Smooth muscle cell of the brain vasculature (primary cell): ENCODE data around the gene MAGEF1.
"Not testable (repeated sequence)": the region's sequence is repeated elsewhere in the genome, so short reads cannot be mapped to it uniquely, and the experiment has no call there.

ENCODE experiments used
- DNase-seq: peaks from one replicate; pipeline ENCODE4 v3.0.0-alpha.2; 2012; ENCODE audit warnings: low read depth, low spot score

Gene MAGEF1

DNA sequence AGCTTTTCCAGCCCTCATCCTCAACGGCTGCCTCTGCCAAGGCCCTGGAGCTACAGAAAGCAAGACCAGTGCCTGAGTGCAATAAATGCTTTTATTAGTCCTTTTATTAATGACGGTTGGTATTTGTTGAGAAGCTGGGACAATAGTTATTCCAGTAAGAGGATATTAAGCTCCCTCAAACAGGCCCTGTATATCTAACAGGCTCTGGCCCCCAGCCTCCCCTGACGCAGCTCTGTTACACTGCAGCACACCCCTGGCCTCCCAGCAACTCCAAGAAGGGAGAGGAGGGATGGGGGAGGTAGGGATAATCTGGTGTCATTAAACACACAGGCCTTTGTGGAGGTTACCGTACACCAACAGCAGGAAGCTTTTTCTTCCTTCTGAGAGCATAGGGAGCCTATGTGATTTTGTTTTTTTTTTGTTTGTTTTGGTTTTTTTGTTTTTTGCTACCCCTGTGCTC is 30.8 kb upstream of the MAGEF1 start:
- DNase-seq: no peak

GRCh38 chr3:184741798-184742675 is 30.2 kb upstream of the MAGEF1 start:
- DNase-seq: no peak

- no peak for DNase-seq
Observed at GRCh38 chr3:184741259-184741556, 29.3 kb upstream of the MAGEF1 start.

DNA sequence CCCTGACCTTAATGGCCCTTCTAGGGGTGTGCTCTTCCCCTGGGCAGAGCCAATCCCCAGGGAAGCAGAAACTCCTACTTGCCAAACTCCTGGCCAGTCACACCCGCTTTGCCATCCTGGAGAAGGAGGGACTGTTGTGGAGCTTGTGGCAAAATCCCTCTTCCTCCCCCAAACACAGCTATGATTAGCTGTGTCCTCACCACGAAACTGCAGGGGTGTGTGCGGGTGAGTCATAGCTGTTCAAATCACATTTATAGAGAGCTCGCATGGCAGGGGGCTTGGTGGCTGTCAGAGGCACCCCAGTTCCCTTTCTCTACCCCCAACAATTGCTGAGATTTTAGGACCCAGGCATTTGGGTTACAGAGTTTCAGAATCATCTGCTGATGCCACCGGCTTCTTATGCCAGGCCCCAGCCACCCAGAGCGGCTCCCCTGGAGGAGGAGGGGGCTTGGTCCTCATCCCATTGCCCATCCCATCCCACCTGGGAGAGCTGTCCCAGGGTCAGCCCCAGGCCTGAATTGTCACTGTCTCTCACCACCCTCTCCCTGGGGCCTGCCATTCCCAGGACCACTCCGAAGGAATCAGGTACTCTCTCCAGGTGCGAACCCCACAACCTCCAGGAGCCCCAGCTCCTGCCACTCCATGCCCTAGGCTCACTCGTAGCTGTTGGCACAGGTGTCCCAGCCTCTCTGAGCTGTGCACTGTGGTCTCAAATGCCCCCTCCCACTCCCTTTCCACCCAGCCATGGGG is 28.8 kb upstream of the MAGEF1 start:
- no peak for DNase-seq

DNA sequence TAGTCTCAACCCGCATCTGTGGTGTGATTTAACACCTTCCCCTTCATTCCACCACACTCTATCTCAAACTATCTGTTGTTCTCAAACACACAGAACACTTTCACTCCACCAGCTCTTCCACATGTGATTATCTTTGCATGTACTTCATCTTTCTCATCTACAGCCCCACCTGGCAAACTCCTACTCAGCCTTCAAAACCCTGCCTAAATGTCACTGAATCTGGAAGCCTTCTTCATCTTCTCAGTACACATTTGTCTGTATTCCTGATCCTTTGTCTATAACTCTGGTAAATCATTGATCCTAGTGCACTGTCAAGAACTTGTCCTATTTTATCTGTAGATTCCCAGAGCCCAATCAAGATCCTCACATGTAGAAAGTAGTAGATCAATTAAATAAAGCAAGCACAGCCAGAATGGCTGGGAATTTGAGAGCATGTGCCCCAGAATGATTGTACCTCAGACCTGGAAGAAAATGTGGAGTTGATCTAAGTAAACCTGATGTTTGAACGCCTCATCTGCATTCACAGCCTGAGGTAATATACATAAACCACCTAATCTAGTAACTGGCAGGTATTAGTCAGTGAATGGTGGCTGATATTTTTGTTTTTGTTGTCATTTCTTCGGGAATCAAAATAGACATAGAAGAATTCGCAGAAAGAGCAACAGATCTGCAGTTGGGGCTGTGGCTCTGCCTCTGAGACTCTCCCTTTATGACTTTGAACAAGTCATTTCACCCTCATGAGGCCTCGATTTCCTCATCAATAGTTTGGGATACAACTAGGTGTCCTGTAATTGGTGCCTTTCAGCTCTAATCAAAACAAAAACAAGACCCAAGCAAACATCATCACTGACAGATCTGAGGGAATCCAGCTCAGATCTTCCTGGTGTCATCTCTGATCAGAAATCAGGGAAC is 28.0 kb upstream of the MAGEF1 start:
- no peak for DNase-seq

GRCh38 chr3:184738982-184739381 is 27.1 kb upstream of the MAGEF1 start:
- no peak for DNase-seq

GRCh38 chr3:184738506-184738890 is 26.6 kb upstream of the MAGEF1 start:
- no peak for DNase-seq

GRCh38 chr3:184737641-184738505 is 26.0 kb upstream of the MAGEF1 start:
- no peak for DNase-seq

GRCh38 chr3:184737063-184737462 is 25.2 kb upstream of the MAGEF1 start:
- DNase-seq: no peak

GRCh38 chr3:184734903-184735701 is 23.2 kb upstream of the MAGEF1 start:
- DNase-seq: no peak

GRCh38 chr3:184733971-184734608 is 22.2 kb upstream of the MAGEF1 start:
- no peak for DNase-seq

- no peak for DNase-seq
Observed at GRCh38 chr3:184733181-184733580, 21.3 kb upstream of the MAGEF1 start.

GRCh38 chr3:184731786-184732537 is 20.1 kb upstream of the MAGEF1 start:
- no peak for DNase-seq

DNA sequence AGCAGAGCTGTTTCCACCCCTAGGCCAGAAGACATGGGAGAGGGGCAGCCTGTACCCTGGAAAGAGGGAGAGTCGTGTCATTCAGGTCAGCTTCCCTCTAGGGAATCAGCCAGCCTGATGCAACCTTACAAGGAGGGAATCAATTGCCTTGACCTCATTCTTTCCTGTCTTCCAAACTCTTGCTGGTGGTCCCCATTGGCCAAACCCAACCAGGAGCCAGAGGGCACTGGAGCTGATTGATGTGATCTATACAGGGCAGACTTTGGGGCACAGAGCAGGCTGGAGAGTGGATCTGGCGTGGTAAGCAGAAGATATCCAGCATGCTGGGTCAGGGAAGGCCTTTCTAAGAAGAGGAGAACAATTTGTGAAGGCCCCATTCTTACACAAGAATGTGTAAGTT is 19.1 kb upstream of the MAGEF1 start:
- no peak for DNase-seq

- DNase-seq: not testable (repeated sequence)
Observed at GRCh38 chr3:184729154-184729553, 17.3 kb upstream of the MAGEF1 start.

DNA sequence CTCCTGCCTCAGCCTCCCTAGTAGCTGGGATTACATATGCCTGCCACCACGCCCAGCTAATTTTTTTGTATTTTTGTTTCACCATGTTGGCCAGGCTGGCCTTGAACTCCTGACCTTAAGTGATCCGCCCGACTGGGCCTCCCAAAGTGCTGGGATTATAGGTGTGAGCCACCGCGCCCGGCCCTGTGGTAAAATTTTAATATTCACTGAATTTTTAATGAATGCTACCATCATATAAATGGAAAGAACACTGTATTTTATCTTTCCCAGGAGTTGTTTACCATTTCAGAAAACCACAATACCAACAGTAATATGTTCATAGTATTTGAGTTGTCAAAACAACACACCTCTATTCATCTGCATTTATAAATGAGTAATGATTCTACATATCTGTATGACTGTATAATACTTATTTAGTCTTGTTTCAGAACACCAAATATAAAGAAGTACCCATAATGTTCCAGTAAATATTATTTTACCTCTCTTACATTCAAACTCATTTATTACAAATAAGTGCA is 16.2 kb upstream of the MAGEF1 start:
- DNase-seq: no peak

- DNase-seq: no peak
Observed at GRCh38 chr3:184727357-184728009, 15.6 kb upstream of the MAGEF1 start.

DNA sequence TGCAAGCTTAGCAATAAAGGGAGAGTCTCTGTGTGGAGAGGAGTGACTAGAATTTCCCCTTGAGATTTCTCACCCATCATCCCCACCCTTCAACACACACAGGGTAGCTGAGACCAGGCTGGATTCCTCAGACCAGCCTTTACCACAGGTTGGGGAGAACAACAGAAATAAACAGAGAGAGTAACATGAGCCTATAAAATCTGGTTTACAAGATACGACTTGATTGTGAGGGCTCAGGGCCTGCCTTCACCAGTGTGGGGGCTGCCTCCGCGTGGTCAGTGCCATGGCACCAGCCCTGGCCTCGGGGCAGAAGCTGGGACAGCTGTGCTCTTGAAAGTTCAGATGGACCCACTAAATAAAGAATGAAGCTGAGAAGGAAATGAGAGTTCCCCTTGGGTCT is 14.6 kb upstream of the MAGEF1 start:
- no peak for DNase-seq
